ENCODE measurements around the gene RAB5B.

The RAB5B gene

GRCh38 chr12:55932551-55932910, 41.3 kb upstream of the RAB5B start:
- Histone ChIP-seq H4K20me1 (ENCODE audit: low read depth, low read length) (no peaks in the 10 kb centered on the region), H3K4me2 (ENCODE audit: low read depth, low read length, poor library complexity, severe bottlenecking) (peak overlapping the region; percentile 86), H3K9me2 (replicated peaks; ENCODE audit: insufficient read depth, low read length) (no peaks in the 10 kb centered on the region), H2AFZ (ENCODE audit: low read depth, low read length, severe bottlenecking) (no peak overlapping the region), H3K4me3 (ENCODE audit: insufficient read depth, low read length, poor library complexity, severe bottlenecking) (peak overlapping the region; percentile 72), H3K9ac (ENCODE audit: low read length) (peak overlapping the region; percentile 91), H3K27me3 (ENCODE audit: low read length) (no peaks in the 10 kb centered on the region), H3K27ac (ENCODE audit: low read depth, low read length) (peak overlapping the region; percentile 100), H3F3A (ENCODE audit: insufficient read depth) (peaks cover 41% of the 10 kb centered on the region), H3K79me2 (ENCODE audit: insufficient read depth, low read length) (peaks cover 9% of the 10 kb centered on the region; the same call in 1 of the 2 replicates), H3K36me3 (ENCODE audit: low read length) (no peaks in the 10 kb centered on the region), H3K9me3 (ENCODE audit: insufficient read depth, low read length) (no peaks in the 10 kb centered on the region)
- TF ChIP-seq CTCF (IDR thresholded peaks at IDR 0.05; ENCODE audit: insufficient read depth, low read length, poor library complexity, severe bottlenecking), result no peak
- TF ChIP-seq EZH2phosphoT487 (conservative IDR thresholded peaks at IDR 0.05; ENCODE audit: low read length), result no peak

GRCh38 chr12:55933169-55933798, 40.6 kb upstream of the RAB5B start:
- peak overlapping the region; percentile 100; the same call in 1 of the 2 replicates for H3K27ac ChIP-seq (ENCODE audit: low read depth, low read length)
- no peaks in the 10 kb centered on the region for H3K36me3 ChIP-seq (ENCODE audit: low read length)
- no peaks in the 10 kb centered on the region for H3K9me3 ChIP-seq (ENCODE audit: insufficient read depth, low read length)
- no peak overlapping the region for H2AFZ ChIP-seq (ENCODE audit: low read depth, low read length, severe bottlenecking)
- TF ChIP-seq EZH2phosphoT487 (conservative IDR thresholded peaks at IDR 0.05; ENCODE audit: low read length) (no peak), CTCF (IDR thresholded peaks at IDR 0.05; ENCODE audit: insufficient read depth, low read length, poor library complexity, severe bottlenecking) (no peak)
- peaks cover 34% of the 10 kb centered on the region for H3F3A ChIP-seq (ENCODE audit: insufficient read depth)
- H3K9ac ChIP-seq (ENCODE audit: low read length), result peak overlapping the region; percentile 91; the same call in 1 of the 2 replicates
- H3K9me2 ChIP-seq (replicated peaks; ENCODE audit: insufficient read depth, low read length), result no peaks in the 10 kb centered on the region
- no peaks in the 10 kb centered on the region for H3K27me3 ChIP-seq (ENCODE audit: low read length)
- peaks cover 9% of the 10 kb centered on the region; the same call in 1 of the 2 replicates for H3K79me2 ChIP-seq (ENCODE audit: insufficient read depth, low read length)
- no peaks in the 10 kb centered on the region for H4K20me1 ChIP-seq (ENCODE audit: low read depth, low read length)
- peak overlapping the region; percentile 86 for H3K4me2 ChIP-seq (ENCODE audit: low read depth, low read length, poor library complexity, severe bottlenecking)
- H3K4me3 ChIP-seq (ENCODE audit: insufficient read depth, low read length, poor library complexity, severe bottlenecking), result no peak overlapping the region

GRCh38 chr12:55933799-55934742, 39.8 kb upstream of the RAB5B start:
- TF ChIP-seq CTCF (IDR thresholded peaks at IDR 0.05; ENCODE audit: insufficient read depth, low read length, poor library complexity, severe bottlenecking) (no peak), EZH2phosphoT487 (conservative IDR thresholded peaks at IDR 0.05; ENCODE audit: low read length) (no peak)
- no peak overlapping the region for H3K4me2 ChIP-seq (ENCODE audit: low read depth, low read length, poor library complexity, severe bottlenecking)
- no peaks in the 10 kb centered on the region for H3K9me2 ChIP-seq (replicated peaks; ENCODE audit: insufficient read depth, low read length)
- H3K36me3 ChIP-seq (ENCODE audit: low read length), result no peaks in the 10 kb centered on the region
- no peak overlapping the region for H3K4me3 ChIP-seq (ENCODE audit: insufficient read depth, low read length, poor library complexity, severe bottlenecking)
- no peaks in the 10 kb centered on the region for H3K9me3 ChIP-seq (ENCODE audit: insufficient read depth, low read length)
- H3K79me2 ChIP-seq (ENCODE audit: insufficient read depth, low read length), result peaks cover 9% of the 10 kb centered on the region; the same call in 1 of the 2 replicates
- no peaks in the 10 kb centered on the region for H3K27me3 ChIP-seq (ENCODE audit: low read length)
- H2AFZ ChIP-seq (ENCODE audit: low read depth, low read length, severe bottlenecking), result no peak overlapping the region
- H3F3A ChIP-seq (ENCODE audit: insufficient read depth), result peaks cover 26% of the 10 kb centered on the region
- no peak overlapping the region for H3K9ac ChIP-seq (ENCODE audit: low read length)
- no peaks in the 10 kb centered on the region for H4K20me1 ChIP-seq (ENCODE audit: low read depth, low read length)
- H3K27ac ChIP-seq (ENCODE audit: low read depth, low read length), result no peak overlapping the region
